Measurements from ENCODE around the gene HGF. TPM values are rescaled to one million over a fixed set of nuclear protein-coding genes. Genes with fewer than 3 reads are reported as not detected.

Gene HGF
- total RNA-seq, 4 donors from 2014 or later, result 0.39 to 1.6 (median 1.4) TPM

DNA sequence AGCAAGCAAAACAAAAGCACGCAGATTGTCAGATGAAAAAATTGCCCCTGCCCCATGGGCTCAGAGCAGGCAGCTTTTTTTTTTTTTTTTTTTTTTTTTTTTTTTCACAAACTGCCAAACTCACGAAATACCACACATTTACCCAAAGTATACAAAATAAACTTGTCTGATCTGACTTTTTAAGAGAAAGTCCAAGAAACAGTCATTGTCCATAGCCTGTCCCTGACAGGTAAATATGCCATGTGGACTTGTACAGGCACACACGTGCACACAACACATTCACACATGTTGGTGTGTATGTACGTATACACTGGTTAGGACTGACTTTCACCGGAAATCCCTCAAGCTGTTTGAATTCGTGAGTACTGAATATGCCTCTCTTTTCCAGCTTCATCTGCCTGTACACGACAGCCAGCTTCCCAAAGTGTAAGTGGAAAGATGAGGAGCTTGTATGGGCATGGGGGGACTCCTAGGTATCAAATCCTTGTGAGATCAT lies 929 bp upstream of the HGF start:
- peak overlapping the region in 3 of 4 donors; percentile 25 to 49 (median 45) for H3K27ac ChIP-seq
- H3K36me3 ChIP-seq, result no peaks in the 10 kb centered on the region
- DNase-seq (no peak), ATAC-seq (no peak)
- in situ Hi-C loops (cut with MboI; ENCODE audit: low sequenced_read_pairs in 4 of 4) (no loop called here), intact Hi-C loops (cut with DNase I; ENCODE audit: low total_unique reads) (no loop called here)
- TF ChIP-seq, protein P1, sequence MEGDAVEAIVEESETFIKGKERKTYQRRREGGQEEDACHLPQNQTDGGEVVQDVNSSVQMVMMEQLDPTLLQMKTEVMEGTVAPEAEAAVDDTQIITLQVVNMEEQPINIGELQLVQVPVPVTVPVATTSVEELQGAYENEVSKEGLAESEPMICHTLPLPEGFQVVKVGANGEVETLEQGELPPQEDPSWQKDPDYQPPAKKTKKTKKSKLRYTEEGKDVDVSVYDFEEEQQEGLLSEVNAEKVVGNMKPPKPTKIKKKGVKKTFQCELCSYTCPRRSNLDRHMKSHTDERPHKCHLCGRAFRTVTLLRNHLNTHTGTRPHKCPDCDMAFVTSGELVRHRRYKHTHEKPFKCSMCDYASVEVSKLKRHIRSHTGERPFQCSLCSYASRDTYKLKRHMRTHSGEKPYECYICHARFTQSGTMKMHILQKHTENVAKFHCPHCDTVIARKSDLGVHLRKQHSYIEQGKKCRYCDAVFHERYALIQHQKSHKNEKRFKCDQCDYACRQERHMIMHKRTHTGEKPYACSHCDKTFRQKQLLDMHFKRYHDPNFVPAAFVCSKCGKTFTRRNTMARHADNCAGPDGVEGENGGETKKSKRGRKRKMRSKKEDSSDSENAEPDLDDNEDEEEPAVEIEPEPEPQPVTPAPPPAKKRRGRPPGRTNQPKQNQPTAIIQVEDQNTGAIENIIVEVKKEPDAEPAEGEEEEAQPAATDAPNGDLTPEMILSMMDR (IDR thresholded peaks at IDR 0.05 in 4 of 5, conservative IDR thresholded peaks at IDR 0.05 in 1 of 5), result no peak
- TF ChIP-seq POLR2A (IDR thresholded peaks at IDR 0.05), result no peak
- H3K9me3 ChIP-seq, result no peaks in the 10 kb centered on the region
- no peaks in the 10 kb centered on the region for H3K4me1 ChIP-seq
- peak overlapping the region in 1 of 4 donors; percentile 42 for H3K4me3 ChIP-seq
- H3K27me3 ChIP-seq, result no peaks in the 10 kb centered on the region

DNA sequence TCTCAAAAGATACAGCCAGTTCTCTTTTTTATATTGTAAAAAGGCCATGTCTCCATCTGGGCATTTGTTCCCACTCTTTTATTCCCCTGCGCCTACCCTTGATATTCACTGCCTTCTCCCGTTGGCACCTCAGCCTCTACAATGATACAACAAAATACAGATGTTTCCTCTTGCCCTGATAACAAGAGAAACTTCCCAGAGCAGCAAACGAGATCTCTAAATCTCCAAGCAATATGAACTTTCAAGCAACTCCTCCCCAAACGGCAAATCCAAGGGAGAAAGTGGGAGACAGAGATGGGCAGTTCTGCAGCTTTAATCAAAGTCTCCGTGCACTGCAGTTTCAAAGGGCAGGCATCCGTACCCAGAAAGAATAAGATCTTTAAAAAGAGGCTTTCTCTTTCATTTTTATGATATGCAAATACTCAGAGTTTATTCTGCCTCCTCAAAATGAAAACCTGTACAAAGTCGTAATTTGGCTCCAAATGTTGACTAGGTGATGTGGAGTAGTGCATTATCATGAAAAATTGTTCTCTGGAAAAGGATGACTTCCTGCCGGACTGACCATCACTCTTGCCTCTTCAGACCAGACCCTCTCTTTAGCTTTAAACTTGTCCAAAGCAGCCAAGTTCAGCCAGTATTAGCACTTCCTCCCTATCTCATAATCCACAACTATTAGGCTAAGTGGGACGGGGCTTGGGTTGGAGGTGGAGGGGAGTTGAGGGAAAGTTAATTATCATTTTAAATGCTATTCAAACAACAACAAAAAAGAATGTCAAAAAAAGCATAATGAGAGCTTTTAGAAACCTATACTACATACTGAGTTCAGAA lies 682 bp downstream of the HGF start:
- ATAC-seq (peak in 1 of 2 donors; percentile 5), DNase-seq (no peak)
- peak overlapping the region; percentile 30 to 49 (median 40) for H3K4me3 ChIP-seq
- no peak for TF ChIP-seq POLR2A (IDR thresholded peaks at IDR 0.05)
- TF ChIP-seq, protein P1 (IDR thresholded peaks at IDR 0.05 in 4 of 5, conservative IDR thresholded peaks at IDR 0.05 in 1 of 5), result no peak
- H3K36me3 ChIP-seq, result no peaks in the 10 kb centered on the region
- no peaks in the 10 kb centered on the region for H3K9me3 ChIP-seq
- H3K27me3 ChIP-seq, result no peaks in the 10 kb centered on the region
- intact Hi-C loops (cut with DNase I; ENCODE audit: low total_unique reads) (no loop called here), in situ Hi-C loops (cut with MboI; ENCODE audit: low sequenced_read_pairs in 4 of 4) (no loop called here)
- no peaks in the 10 kb centered on the region for H3K4me1 ChIP-seq
- peak overlapping the region in 2 of 4 donors; percentile 45 to 49 for H3K27ac ChIP-seq

DNA sequence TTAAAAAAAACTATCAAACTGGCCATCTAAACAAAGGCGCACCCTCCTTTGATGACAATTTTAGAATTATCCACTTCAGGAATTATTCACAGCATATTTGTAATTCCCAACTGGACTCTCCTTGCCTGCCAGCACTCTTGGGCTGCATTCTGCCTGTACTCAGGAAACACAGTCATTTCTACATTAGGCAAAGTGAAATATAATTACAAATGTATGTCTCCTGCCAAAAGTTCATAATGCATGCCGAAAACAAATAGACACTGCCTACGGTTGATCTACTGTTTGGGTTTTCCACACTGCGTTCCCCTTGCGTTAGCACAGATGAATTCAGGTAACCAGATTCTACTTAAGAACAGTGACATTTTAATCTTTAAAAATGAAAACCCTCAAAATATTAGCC lies 1.9 kb downstream of the HGF start:
- in situ Hi-C loops (cut with MboI; ENCODE audit: low sequenced_read_pairs in 4 of 4), result no loop called here
- Histone ChIP-seq H3K9me3 (no peaks in the 10 kb centered on the region), H3K4me1 (no peaks in the 10 kb centered on the region), H3K36me3 (no peaks in the 10 kb centered on the region), H3K27me3 (no peaks in the 10 kb centered on the region), H3K4me3 (no peak overlapping the region), H3K27ac (no peak overlapping the region)
- DNase-seq (no peak), ATAC-seq (no peak)
- intact Hi-C loops (cut with DNase I; ENCODE audit: low total_unique reads), result no loop called here
- TF ChIP-seq POLR2A (IDR thresholded peaks at IDR 0.05), result no peak
- TF ChIP-seq, protein P1 (IDR thresholded peaks at IDR 0.05 in 4 of 5, conservative IDR thresholded peaks at IDR 0.05 in 1 of 5), result no peak

DNA sequence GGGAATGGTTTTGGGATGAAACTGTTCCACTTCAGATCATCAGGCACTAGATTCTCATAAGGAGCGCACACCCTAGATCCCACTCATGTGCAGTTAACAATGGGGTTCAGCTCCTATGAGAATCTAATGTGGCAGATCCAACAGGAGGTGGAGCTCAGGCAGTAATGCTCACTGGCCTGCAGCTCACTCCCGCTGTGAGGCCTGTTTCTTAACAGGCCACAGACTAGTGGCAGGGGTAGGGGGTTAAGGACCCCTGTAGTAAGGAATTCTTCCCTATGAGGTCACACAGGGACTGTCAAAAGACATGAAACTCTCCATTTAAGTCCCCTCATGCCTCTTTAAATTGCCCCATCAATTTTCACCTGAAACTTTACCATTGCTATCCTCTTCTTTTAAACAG lies 8.0 kb downstream of the HGF start:
- no peak for TF ChIP-seq POLR2A (IDR thresholded peaks at IDR 0.05)
- TF ChIP-seq, protein P1 (IDR thresholded peaks at IDR 0.05 in 4 of 5, conservative IDR thresholded peaks at IDR 0.05 in 1 of 5), result no peak
- intact Hi-C loops (cut with DNase I; ENCODE audit: low total_unique reads), result no loop called here
- no peak for DNase-seq
- Histone ChIP-seq H3K4me3 (no peak overlapping the region), H3K4me1 (no peaks in the 10 kb centered on the region), H3K27ac (no peak overlapping the region), H3K9me3 (no peaks in the 10 kb centered on the region), H3K27me3 (no peaks in the 10 kb centered on the region), H3K36me3 (no peaks in the 10 kb centered on the region)
- ATAC-seq, result no peak
- in situ Hi-C loops (cut with MboI; ENCODE audit: low sequenced_read_pairs in 4 of 4), result no loop called here

Data from gastrocnemius medialis (tissue), 4 donors.